Measurements from ENCODE around the gene PATJ.

The PATJ gene

GRCh38 chr1:62088439-62088838 is 346.2 kb downstream of the PATJ start:
- TF ChIP-seq REST (IDR thresholded peaks at IDR 0.05; ENCODE audit: insufficient replicate concordance, low read depth): no peak
- no peak for TF ChIP-seq CTCF (IDR thresholded peaks at IDR 0.05; ENCODE audit: insufficient read depth, low read length)
- TF ChIP-seq GABPA (IDR thresholded peaks at IDR 0.05; ENCODE audit: low read depth): no peak
- TF ChIP-seq SPI1 (IDR thresholded peaks at IDR 0.05; ENCODE audit: borderline replicate concordance, low read depth): no peak
- TF ChIP-seq POLR2AphosphoS5 (IDR thresholded peaks at IDR 0.05; ENCODE audit: low read depth): no peak
- Histone ChIP-seq H3K4me3 (replicated peaks; ENCODE audit: insufficient read depth, low read length) (no peak overlapping the region), H3K27me3 (ENCODE audit: insufficient read depth, poor library complexity, severe bottlenecking) (no peaks in the 10 kb centered on the region), H3K27ac (replicated peaks) (no peak overlapping the region)
- no peak for DNase-seq (ENCODE audit: low read depth in 1 of 2, low spot score in 1 of 2)

GRCh38 chr1:62089570-62089969 is 347.3 kb downstream of the PATJ start:
- no peak for DNase-seq (ENCODE audit: low read depth in 1 of 2, low spot score in 1 of 2)
- H3K4me3 ChIP-seq (replicated peaks; ENCODE audit: insufficient read depth, low read length): no peak overlapping the region
- no peaks in the 10 kb centered on the region for H3K27me3 ChIP-seq (ENCODE audit: insufficient read depth, poor library complexity, severe bottlenecking)
- TF ChIP-seq GABPA (IDR thresholded peaks at IDR 0.05; ENCODE audit: low read depth) (no peak), SPI1 (IDR thresholded peaks at IDR 0.05; ENCODE audit: borderline replicate concordance, low read depth) (no peak), REST (IDR thresholded peaks at IDR 0.05; ENCODE audit: insufficient replicate concordance, low read depth) (no peak), POLR2AphosphoS5 (IDR thresholded peaks at IDR 0.05; ENCODE audit: low read depth) (no peak), CTCF (IDR thresholded peaks at IDR 0.05; ENCODE audit: insufficient read depth, low read length) (no peak)
- H3K27ac ChIP-seq (replicated peaks): no peak overlapping the region

GRCh38 chr1:62090016-62090415 is 347.7 kb downstream of the PATJ start:
- Histone ChIP-seq H3K27ac (replicated peaks) (no peak overlapping the region), H3K4me3 (replicated peaks; ENCODE audit: insufficient read depth, low read length) (no peak overlapping the region)
- TF ChIP-seq GABPA (IDR thresholded peaks at IDR 0.05; ENCODE audit: low read depth): no peak
- no peak for TF ChIP-seq SPI1 (IDR thresholded peaks at IDR 0.05; ENCODE audit: borderline replicate concordance, low read depth)
- no peak for TF ChIP-seq CTCF (IDR thresholded peaks at IDR 0.05; ENCODE audit: insufficient read depth, low read length)
- TF ChIP-seq REST (IDR thresholded peaks at IDR 0.05; ENCODE audit: insufficient replicate concordance, low read depth): no peak
- TF ChIP-seq POLR2AphosphoS5 (IDR thresholded peaks at IDR 0.05; ENCODE audit: low read depth): no peak

More at GRCh38 chr1:62090016-62090415, 347.7 kb downstream of the PATJ start:
- no peaks in the 10 kb centered on the region for H3K27me3 ChIP-seq (ENCODE audit: insufficient read depth, poor library complexity, severe bottlenecking)
- no peak for DNase-seq (ENCODE audit: low read depth in 1 of 2, low spot score in 1 of 2)

All from HL-60 (cell line).